Measurements from ENCODE around the gene DFFB. TPM values are rescaled to one million over a fixed set of nuclear protein-coding genes. Genes with fewer than 3 reads are reported as not detected.
A peak's percentile ranks its signal among the peaks of the same experiment; 100 is the strongest.
"Not testable (repeated sequence)": the region's sequence is repeated elsewhere in the genome, so short reads cannot be mapped to it uniquely, and the experiment has no call there.

DFFB gene, protein sequence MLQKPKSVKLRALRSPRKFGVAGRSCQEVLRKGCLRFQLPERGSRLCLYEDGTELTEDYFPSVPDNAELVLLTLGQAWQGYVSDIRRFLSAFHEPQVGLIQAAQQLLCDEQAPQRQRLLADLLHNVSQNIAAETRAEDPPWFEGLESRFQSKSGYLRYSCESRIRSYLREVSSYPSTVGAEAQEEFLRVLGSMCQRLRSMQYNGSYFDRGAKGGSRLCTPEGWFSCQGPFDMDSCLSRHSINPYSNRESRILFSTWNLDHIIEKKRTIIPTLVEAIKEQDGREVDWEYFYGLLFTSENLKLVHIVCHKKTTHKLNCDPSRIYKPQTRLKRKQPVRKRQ
- total RNA-seq (ENCODE audit: unreplicated experiment): 16.4 TPM
- long read RNA-seq, partial matches to known transcripts: 0 of 4 reads
- long read RNA-seq, other reads (novel, unspliced or antisense): 1 of 4 reads

DNA sequence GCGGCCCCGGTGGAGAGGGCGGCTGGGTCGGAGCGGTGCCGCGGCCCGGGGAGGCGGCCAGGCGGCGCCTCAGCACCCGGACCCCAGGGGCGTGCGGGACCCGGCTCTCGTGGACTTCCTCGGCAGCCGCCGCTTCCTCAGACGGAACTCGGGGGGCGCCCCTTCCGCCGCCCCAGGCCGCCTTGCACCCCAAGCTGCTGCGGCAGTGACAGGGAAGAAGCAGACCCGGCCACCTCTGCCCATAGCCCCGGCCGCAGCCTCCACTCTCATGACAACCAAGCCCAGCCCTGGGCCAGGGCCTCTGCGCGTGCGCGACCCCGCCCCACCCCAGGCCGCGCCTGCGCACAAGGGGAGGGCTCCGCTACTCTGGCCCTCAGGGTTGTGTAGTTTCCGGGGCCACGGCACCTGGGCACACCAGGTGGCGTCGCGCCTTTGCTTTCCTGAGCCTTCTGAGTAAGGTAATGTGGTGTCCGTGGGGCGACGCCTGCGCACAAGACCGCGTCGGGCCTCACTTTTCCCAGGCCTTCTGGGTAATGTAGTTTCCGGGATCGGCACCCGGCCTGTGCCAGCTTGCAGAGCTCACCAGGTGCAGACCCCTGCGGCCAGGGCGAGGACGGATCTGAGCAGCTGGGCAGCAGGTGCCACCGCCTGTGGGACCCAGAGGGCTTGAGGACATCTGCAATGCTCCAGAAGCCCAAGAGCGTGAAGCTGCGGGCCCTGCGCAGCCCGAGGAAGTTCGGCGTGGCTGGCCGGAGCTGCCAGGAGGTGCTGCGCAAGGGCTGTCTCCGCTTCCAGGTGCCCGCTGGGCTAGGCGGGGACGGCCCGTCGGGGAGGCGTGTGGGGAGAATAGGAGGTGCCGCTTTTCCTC, at the start of gene DFFB, which contains the start of gene CEP104:
Gene DFFB (plus strand): TSS at position 554 of the 868 bp plus-strand sequence. CDS start 128 bp downstream, at position 682.
Gene CEP104 (minus strand): TSS at position 289 of the 868 bp plus-strand sequence. CDS start 4,804 bp downstream, outside the sequence.
- peaks cover 26% of the 10 kb centered on the region for H3K4me1 Mint-ChIP-seq (ENCODE audit: low read depth, unreplicated experiment)
- peaks cover 9% of the 10 kb centered on the region for H3K27me3 Mint-ChIP-seq (ENCODE audit: unreplicated experiment)
- H3K36me3 Mint-ChIP-seq (ENCODE audit: unreplicated experiment): no peaks in the 10 kb centered on the region

DNA sequence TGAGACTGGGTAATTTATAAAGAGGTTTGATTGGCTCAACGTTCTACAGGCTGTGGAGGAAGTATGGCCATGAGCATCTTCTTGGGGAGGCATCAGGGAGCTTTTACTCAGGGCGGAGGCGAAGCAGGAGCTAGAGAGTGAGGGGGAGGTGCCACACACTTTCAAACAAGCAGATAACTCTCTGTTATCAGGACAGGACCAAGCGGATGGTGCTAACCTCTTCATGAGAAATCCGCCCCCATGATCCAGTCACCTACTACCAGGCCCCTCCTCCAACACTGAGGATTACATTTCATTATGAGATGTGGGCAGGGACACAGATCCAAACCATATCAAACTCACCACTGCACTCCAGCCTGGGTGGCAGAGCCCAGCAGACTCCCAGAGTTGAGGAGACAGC, 49.5 kb upstream of the DFFB start:
- H3K9me3 Mint-ChIP-seq (ENCODE audit: unreplicated experiment): peaks cover 5% of the 10 kb centered on the region
- H3K27me3 Mint-ChIP-seq (ENCODE audit: unreplicated experiment): peaks cover 3% of the 10 kb centered on the region
- no peak overlapping the region for H3K27ac Mint-ChIP-seq (ENCODE audit: unreplicated experiment)
- H3K36me3 Mint-ChIP-seq (ENCODE audit: unreplicated experiment): peaks cover 14% of the 10 kb centered on the region
- TF ChIP-seq, protein P1, sequence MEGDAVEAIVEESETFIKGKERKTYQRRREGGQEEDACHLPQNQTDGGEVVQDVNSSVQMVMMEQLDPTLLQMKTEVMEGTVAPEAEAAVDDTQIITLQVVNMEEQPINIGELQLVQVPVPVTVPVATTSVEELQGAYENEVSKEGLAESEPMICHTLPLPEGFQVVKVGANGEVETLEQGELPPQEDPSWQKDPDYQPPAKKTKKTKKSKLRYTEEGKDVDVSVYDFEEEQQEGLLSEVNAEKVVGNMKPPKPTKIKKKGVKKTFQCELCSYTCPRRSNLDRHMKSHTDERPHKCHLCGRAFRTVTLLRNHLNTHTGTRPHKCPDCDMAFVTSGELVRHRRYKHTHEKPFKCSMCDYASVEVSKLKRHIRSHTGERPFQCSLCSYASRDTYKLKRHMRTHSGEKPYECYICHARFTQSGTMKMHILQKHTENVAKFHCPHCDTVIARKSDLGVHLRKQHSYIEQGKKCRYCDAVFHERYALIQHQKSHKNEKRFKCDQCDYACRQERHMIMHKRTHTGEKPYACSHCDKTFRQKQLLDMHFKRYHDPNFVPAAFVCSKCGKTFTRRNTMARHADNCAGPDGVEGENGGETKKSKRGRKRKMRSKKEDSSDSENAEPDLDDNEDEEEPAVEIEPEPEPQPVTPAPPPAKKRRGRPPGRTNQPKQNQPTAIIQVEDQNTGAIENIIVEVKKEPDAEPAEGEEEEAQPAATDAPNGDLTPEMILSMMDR (IDR thresholded peaks at IDR 0.05; ENCODE audit: partially characterized antibody, unreplicated experiment): no peak
- no peaks in the 10 kb centered on the region for H3K4me1 Mint-ChIP-seq (ENCODE audit: low read depth, unreplicated experiment)
- no peak for DNase-seq
- H3K4me3 Mint-ChIP-seq (ENCODE audit: unreplicated experiment): no peak overlapping the region

More for the DNA sequence above, at the start of gene DFFB, which contains the start of gene CEP104:
- peaks cover 8% of the 10 kb centered on the region for H3K9me3 Mint-ChIP-seq (ENCODE audit: unreplicated experiment)
- peak; percentile 93 for DNase-seq
- H3K27ac Mint-ChIP-seq (ENCODE audit: unreplicated experiment): peak within 1 kb of the TSS; percentile 91
- TF ChIP-seq, protein P1 (IDR thresholded peaks at IDR 0.05; ENCODE audit: partially characterized antibody, unreplicated experiment): no peak
- H3K4me3 Mint-ChIP-seq (ENCODE audit: unreplicated experiment): peak within 1 kb of the TSS; percentile 95

DNA sequence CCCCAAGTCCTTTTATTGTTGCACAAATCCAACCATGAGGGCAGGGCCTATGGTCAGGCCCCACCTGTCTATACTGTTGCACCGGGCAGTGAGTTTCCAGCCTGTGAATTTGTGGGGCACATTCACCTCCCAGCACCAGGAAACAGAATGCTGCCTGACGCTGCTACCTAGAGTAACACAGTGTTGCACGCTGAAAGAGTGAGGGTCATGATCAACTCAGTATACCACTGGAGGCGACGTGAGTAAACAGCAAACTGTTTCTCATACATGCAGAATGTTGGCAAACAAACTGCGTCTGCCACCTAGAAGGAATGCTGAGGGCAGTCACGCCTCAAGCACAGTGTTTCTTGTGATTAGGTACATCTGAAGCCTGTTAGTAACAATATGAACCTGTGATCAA, 47.6 kb upstream of the DFFB start:
- Mint-ChIP-seq H3K4me1 (ENCODE audit: low read depth, unreplicated experiment) (no peaks in the 10 kb centered on the region), H3K27me3 (ENCODE audit: unreplicated experiment) (peaks cover 5% of the 10 kb centered on the region), H3K36me3 (ENCODE audit: unreplicated experiment) (peaks cover 14% of the 10 kb centered on the region), H3K4me3 (ENCODE audit: unreplicated experiment) (no peak overlapping the region), H3K27ac (ENCODE audit: unreplicated experiment) (no peak overlapping the region), H3K9me3 (ENCODE audit: unreplicated experiment) (peaks cover 5% of the 10 kb centered on the region)
- TF ChIP-seq, protein P1 (IDR thresholded peaks at IDR 0.05; ENCODE audit: partially characterized antibody, unreplicated experiment): no peak
- DNase-seq: peak; percentile 0

DNA sequence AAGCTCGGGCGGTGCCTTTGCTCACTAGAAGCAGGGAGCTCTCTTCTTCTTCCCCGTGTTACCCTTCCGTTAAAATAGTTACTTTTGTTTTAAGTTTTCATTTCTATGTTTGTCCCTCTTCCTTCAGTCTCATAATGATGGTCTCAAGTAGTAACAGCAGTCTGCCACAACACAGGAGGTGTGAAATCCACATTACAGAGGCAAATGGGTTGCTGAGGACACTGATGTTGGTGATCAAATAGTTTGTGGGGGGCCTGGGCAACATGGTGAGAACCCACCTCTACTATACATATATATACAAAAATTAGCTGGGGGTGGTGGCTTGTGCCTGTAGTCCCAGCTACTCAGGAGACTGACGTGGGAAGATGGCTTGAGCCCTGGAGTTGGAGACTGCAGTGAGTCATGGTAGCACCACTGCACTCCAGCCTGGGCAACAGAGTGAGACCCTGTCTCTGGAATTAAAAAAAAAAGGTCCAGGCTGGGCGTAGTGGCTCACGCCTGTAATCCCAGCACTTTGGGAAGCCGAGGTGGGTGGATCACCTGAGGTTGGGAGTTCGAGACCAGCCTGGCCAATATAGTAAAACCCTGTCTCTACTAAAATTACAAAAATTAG, 47.0 kb upstream of the DFFB start:
- H3K4me1 Mint-ChIP-seq (ENCODE audit: low read depth, unreplicated experiment); H3K4me3 Mint-ChIP-seq (ENCODE audit: unreplicated experiment): not testable (repeated sequence)
- peaks cover 11% of the 10 kb centered on the region for H3K36me3 Mint-ChIP-seq (ENCODE audit: unreplicated experiment)

DNA sequence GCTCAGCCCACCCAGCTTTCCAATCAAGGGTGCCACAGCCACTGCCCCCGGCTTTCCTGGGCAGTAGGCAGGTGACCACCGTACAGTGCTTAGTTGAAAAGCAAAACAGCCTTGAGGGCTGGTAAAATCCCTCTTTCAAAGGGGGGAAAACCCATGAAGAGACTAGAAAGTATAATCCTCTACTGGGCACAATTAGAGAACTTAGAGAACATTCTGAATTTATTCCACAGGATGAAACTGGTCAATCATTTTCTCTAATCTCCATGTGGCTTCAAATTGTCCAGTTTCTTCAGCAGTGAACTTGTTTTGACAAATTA, 45.7 kb upstream of the DFFB start:
- Mint-ChIP-seq H3K4me1 (ENCODE audit: low read depth, unreplicated experiment) (no peaks in the 10 kb centered on the region), H3K27ac (ENCODE audit: unreplicated experiment) (no peak overlapping the region), H3K27me3 (ENCODE audit: unreplicated experiment) (peaks cover 4% of the 10 kb centered on the region), H3K4me3 (ENCODE audit: unreplicated experiment) (no peak overlapping the region), H3K9me3 (ENCODE audit: unreplicated experiment) (peaks cover 1% of the 10 kb centered on the region), H3K36me3 (ENCODE audit: unreplicated experiment) (no peaks in the 10 kb centered on the region)
- TF ChIP-seq, protein P1 (IDR thresholded peaks at IDR 0.05; ENCODE audit: partially characterized antibody, unreplicated experiment): no peak
- DNase-seq: no peak

More for the DNA sequence above, 47.0 kb upstream of the DFFB start:
- H3K9me3 Mint-ChIP-seq (ENCODE audit: unreplicated experiment); H3K27ac Mint-ChIP-seq (ENCODE audit: unreplicated experiment); DNase-seq; H3K27me3 Mint-ChIP-seq (ENCODE audit: unreplicated experiment): not testable (repeated sequence)
